AG09309 (cell line): ENCODE measurements around the gene EEF1G.
A peak's percentile ranks its signal among the peaks of the same experiment; 100 is the strongest.

Source experiments
- DNase-seq: peaks from one replicate; pipeline ENCODE4 v3.0.0-alpha.2; 2010; ENCODE audit warnings: low read depth
- H3K4me3 ChIP-seq: 2 replicates; pipeline ENCODE4 v1.5.1; 2011; ENCODE audit warnings: mild to moderate bottlenecking, low read depth, low read length, moderate library complexity; ENCODE audit not compliant: control insufficient read depth
- TF ChIP-seq, protein P1 (sequence below): IDR thresholded peaks from 2 replicates; pipeline ENCODE4 v1.5.1; 2011; ENCODE audit warnings: mild to moderate bottlenecking, low read depth, low read length, inconsistent platforms; ENCODE audit not compliant: insufficient read depth, control insufficient read depth; ENCODE audit errors: missing control alignments

Gene EEF1G

DNA sequence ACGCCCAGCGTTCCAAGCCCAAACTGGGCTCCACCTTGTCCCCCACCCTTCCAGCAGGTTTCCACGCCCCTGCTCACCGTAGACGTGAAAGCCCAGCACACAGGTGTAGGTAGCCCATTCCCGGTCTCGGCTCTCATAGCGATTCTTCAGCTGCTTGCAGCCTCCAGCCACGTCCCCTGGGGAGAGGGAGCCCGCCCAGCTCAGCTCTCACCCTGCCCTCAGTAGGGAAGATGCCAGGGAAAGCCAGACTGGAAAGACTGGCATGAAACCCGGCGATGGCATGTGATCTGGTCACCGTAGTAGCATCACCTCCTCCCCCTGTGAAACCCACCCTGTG is 29.3 kb upstream of the EEF1G start:
- DNase-seq = no peak
- TF ChIP-seq, protein P1, sequence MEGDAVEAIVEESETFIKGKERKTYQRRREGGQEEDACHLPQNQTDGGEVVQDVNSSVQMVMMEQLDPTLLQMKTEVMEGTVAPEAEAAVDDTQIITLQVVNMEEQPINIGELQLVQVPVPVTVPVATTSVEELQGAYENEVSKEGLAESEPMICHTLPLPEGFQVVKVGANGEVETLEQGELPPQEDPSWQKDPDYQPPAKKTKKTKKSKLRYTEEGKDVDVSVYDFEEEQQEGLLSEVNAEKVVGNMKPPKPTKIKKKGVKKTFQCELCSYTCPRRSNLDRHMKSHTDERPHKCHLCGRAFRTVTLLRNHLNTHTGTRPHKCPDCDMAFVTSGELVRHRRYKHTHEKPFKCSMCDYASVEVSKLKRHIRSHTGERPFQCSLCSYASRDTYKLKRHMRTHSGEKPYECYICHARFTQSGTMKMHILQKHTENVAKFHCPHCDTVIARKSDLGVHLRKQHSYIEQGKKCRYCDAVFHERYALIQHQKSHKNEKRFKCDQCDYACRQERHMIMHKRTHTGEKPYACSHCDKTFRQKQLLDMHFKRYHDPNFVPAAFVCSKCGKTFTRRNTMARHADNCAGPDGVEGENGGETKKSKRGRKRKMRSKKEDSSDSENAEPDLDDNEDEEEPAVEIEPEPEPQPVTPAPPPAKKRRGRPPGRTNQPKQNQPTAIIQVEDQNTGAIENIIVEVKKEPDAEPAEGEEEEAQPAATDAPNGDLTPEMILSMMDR = no peak
- H3K4me3 ChIP-seq = peak overlapping the region; percentile 88

DNA sequence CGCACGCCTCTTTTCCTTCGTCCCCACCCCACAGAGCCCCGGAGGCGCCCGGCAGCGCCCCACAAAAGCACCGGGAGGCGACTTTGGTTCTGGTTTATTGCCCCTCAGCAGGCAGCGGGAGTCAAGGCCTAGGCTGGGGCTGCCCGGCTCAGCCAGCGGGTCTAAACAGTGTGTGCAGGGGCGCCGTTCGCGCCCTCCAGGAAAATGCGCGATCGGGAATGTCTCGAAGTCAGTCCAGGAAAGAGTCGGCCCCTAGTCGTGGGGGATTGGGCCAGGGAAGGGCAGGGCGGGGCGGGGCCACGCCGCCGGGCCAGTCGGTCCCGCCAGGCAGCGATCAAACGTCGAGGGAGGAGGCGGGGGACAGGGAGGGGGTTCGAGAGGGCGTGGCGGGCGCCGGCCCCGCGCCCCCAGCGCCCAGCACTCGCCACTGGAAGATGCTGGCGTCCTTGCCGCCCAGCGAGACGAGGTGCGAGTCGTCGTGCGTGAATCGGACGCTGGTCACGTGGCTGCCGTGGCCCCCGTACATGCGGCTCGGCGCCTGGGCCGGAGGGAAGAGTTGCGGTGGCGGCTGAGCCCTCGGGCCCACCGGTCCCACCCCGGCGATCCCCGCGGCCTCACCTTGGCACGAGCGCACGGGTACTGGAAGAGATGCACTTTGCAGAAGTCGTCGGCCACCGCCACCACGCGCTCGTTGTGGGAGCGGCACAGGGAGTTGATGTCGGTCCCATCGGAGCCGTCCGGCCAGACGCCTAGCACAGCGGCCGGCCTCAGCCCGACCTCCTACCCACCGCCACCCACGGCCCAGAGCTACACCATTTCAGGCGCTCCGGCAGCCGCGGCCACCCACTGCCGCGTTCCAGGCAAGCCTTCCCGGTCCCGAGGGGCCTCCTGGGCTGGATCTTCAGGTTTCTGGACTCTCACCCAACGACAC is 28.7 kb upstream of the EEF1G start:
- TF ChIP-seq, protein P1 = peak; percentile 14
- no peak for DNase-seq
- H3K4me3 ChIP-seq = peak overlapping the region; percentile 88

DNA sequence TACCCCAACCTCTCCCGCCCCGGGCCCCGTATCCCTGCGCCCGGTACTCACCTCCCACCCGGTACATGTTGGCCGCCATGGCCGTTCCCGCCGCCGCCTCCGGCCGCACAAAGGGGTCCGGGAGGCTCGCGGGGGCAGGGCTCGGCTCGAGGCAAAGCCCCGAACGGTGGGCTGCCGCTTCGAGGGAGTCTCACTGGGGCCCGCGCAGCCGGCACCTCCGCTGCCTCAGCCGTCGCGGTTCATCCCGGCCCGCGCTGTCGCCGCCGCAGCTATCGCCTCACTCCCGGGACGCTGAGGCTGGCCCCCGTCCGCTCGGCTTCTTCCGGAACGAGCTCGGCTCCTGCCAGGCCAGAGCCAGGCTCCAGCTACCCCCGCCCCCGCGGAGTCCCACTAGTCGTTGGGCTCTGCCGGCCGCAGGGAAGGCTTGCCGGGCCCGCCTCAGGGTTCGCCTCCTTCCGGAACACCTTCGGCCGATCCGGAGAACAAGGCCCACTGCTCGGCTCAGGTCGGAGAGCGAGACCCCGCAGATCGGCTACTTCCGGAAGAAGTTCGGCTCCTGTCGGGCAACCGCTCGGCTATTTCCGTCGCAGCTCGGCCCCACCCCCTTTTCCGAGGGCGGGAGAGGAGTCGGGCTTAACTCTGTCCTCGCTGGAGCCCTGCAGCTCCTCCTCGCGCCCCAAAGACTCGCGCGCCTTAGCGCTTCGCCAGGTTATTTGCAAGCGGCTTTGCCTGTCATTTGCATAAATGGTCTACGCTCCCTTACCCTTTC is 27.9 kb upstream of the EEF1G start, which contains the start of gene MTA2:
Gene MTA2 (minus strand): TSS at position 494 of the 769 bp plus-strand sequence. CDS start 415 bp downstream, at position 79.
- TF ChIP-seq, protein P1 = no peak
- H3K4me3 ChIP-seq = peak within 1 kb of the TSS; percentile 88
- DNase-seq = peak; percentile 90

DNA sequence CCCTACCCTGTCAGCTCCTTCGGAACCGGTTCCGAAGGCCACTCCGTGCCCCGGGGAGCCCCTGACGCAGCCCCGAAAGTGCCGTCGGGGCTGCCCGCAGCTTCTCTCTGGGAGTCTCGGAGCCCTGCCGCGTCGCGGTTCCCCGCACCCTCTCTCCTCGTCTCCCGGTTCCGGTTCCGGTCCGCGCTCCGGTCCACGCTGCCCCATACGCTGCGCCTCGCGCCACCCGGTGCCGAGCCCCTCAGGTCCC is 27.4 kb upstream of the EEF1G start:
- DNase-seq = no peak
- TF ChIP-seq, protein P1 = no peak
- peak overlapping the region; percentile 88 for H3K4me3 ChIP-seq

DNA sequence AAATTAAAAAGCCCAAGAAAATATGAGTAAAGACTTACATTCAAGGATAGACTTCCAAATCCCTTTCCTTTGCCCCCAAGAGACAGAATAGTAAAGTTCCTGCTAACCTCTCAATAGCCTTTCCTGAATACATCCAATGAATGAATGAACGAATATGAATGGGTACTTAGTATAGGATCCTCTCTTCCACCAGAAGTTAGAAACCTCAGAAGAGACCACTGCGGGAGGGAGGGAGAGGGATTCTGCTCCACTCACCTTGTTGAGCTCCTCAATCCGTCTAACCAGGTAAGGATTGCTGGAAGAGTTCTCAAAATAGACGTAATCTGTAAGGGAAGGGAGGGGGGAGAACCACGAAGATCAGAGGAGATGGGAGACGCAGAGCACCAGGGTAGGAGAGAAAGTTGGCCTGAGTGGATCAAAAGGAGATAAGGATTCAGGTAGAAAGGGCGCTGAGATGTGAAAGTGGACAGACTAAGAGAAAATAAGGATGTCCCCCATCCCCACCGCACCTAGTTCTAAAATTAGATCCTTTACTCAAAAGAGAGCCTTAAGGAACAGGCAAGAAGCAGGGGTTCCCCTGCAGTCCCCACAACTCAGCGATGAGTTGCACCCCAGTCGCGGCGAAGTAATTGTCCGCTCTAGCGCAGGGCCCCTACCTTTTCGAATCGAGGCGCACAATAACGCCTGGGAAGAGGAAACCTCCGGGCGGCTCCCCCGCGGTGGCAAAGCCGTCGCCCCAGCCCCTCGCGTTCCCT is 26.9 kb upstream of the EEF1G start:
- TF ChIP-seq, protein P1 = no peak
- peak overlapping the region; percentile 88 for H3K4me3 ChIP-seq
- no peak for DNase-seq

DNA sequence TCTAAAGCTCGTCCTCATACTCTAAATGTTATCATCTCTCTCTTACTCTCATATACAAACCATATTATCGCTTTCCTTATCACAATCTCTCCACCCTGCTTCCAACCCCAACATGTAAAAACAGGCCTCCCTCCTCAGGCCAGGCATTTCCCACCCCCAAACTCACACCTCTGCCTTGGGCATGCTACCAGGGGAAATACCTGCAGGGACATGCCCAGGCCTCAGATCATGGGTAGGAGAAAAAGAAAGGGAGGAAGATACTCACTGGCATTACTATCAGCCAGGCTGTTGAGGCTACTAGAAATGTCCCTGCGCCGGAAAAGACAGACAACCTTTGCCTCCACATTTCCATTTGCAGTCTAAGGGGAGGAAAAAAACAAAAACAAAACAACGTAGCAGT is 26.2 kb upstream of the EEF1G start:
- peak overlapping the region; percentile 88 for H3K4me3 ChIP-seq
- DNase-seq = no peak
- TF ChIP-seq, protein P1 = no peak
